T-helper 1 cell treated with Interleukin-12 subunit alpha and Interleukin-12 subunit beta and Interleukin-4 antibody, amounts not matched to agents 30 μg/mL and 1 μg/mL, for 36 hours (primary cell): Measurements from ENCODE around the gene TMEM125.

Experiments
- H3K27ac Mint-ChIP-seq: one replicate; pipeline ENCODE4 v1.8.0; 2021; ENCODE audit warnings: mild to moderate bottlenecking, mixed read lengths
- H3K27me3 Mint-ChIP-seq: one replicate; pipeline ENCODE4 v1.8.0; 2021; ENCODE audit warnings: low read depth, mixed read lengths
- H3K36me3 Mint-ChIP-seq: one replicate; pipeline ENCODE4 v1.8.0; 2021; ENCODE audit warnings: low read depth, mixed read lengths
- H3K4me1 Mint-ChIP-seq: one replicate; pipeline ENCODE4 v1.8.0; 2021; ENCODE audit warnings: low read depth, mixed read lengths
- H3K4me3 Mint-ChIP-seq: one replicate; pipeline ENCODE4 v1.8.0; 2021; ENCODE audit warnings: mild to moderate bottlenecking, moderate library complexity, mixed read lengths
- H3K9me3 Mint-ChIP-seq: one replicate; pipeline ENCODE4 v1.8.0; 2021; ENCODE audit warnings: mixed read lengths

Gene TMEM125

DNA sequence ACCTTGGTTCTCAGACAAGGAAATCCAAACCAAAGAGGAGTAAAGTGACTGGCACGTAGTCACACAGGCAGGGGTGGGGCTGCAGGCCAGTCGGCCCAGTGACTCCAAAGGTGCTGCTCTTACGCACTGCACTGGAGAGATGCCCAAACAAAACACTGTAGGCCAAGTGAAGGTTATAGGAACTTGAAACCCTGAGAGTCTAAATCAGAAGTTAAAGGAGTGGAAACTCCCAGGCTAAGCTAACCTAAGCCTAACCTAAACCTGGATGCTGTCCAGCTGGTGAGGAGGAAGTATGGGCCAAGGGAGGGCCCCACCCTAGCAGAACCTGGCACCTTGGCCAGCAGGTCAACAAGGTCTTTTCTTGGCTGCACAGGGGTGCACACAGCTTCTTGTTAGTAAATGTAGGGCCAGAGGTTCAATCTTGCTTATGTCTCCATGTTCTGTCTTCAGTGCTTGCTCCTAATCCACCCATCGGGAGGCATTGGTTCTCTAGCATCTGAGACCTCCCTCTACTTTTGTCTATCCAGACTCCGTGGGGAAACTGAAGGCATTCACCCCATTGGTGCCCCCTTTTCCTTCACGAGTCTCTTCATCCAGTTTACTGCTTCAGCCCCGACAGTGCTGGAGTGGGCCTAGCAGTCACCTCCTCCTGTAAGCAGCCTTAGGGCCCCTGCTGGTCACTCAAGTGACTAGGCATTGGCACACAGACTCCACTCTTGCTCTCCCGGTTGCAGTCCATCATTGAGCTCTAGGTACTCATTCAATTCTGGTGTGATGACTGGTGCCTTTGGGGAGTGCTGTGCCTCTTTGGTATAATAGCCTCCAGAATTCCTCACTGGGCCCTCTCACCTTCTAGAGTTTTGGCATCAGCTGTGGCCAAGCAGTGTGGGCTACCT lies 12.9 kb upstream of the TMEM125 start:
- peaks cover 3% of the 10 kb centered on the region for H3K36me3 Mint-ChIP-seq
- H3K27ac Mint-ChIP-seq: no peak overlapping the region
- H3K9me3 Mint-ChIP-seq: peaks cover 23% of the 10 kb centered on the region
- H3K4me3 Mint-ChIP-seq: no peak overlapping the region
- H3K4me1 Mint-ChIP-seq: no peaks in the 10 kb centered on the region
- H3K27me3 Mint-ChIP-seq: peaks cover 16% of the 10 kb centered on the region

DNA sequence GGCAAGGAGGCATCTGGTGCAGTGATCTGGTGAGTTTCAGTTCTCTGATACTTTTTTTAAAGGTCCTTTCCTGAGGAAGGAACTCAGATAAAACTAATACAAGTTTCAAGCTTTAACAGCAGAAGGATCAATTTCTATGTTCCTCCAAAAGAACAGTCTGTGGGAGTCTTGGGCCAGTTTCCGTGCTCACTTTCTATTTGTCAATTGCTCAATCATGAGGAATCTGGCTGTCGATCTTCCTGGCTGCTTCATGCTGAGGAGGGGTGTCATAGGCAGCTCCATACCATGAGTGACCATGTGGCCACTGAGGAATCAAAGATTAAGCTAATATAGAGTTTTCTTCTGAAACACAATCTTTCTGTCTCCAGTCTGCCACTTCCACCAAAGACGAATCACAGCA lies 11.4 kb upstream of the TMEM125 start:
- Mint-ChIP-seq H3K9me3 (peaks cover 33% of the 10 kb centered on the region), H3K36me3 (peaks cover 5% of the 10 kb centered on the region), H3K4me1 (no peaks in the 10 kb centered on the region), H3K27ac (no peak overlapping the region), H3K4me3 (no peak overlapping the region), H3K27me3 (peaks cover 7% of the 10 kb centered on the region)

DNA sequence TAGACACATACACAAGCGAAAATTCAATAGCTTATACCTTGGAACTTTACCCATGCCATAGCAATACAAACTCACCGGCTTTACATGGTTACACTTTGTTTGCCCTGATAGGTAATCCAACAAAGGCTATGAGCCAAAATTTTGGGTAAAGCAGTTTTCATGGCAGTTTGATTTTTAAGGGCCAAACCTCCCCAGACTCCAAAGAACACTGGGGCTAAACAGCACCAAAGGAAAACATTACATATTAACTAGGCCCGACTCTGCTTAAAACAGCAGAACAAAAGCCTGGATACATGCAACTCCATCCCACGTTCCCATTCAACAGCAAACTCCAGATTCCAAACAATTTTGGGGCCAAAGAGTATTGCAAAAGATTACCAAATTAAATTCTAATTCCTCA lies 4.4 kb upstream of the TMEM125 start:
- Mint-ChIP-seq H3K9me3 (peaks cover 26% of the 10 kb centered on the region), H3K4me3 (no peak overlapping the region), H3K27me3 (peaks cover 12% of the 10 kb centered on the region), H3K27ac (no peak overlapping the region), H3K36me3 (peaks cover 3% of the 10 kb centered on the region), H3K4me1 (no peaks in the 10 kb centered on the region)

DNA sequence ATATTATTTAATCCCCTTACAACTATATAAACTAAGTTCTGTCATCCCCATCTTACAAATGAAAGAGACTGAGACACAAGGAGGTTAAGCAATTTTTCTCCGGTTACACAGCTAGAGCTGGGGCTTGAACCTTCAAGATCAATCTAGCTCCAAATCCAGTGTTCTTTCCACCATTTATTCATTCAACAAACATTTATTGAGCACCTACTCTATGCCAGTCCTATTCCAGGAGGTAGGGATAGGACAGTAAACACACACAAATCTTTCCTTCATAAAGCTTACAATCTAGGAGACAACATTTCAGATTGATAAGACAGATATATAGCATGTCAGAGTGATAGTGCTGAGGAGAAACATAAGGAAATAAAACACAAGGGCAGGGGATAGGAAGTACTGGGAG lies 2.9 kb upstream of the TMEM125 start:
- Mint-ChIP-seq H3K4me3 (no peak overlapping the region), H3K9me3 (peaks cover 17% of the 10 kb centered on the region), H3K4me1 (peaks cover 9% of the 10 kb centered on the region), H3K36me3 (peaks cover 3% of the 10 kb centered on the region), H3K27ac (no peak overlapping the region), H3K27me3 (peaks cover 12% of the 10 kb centered on the region)

DNA sequence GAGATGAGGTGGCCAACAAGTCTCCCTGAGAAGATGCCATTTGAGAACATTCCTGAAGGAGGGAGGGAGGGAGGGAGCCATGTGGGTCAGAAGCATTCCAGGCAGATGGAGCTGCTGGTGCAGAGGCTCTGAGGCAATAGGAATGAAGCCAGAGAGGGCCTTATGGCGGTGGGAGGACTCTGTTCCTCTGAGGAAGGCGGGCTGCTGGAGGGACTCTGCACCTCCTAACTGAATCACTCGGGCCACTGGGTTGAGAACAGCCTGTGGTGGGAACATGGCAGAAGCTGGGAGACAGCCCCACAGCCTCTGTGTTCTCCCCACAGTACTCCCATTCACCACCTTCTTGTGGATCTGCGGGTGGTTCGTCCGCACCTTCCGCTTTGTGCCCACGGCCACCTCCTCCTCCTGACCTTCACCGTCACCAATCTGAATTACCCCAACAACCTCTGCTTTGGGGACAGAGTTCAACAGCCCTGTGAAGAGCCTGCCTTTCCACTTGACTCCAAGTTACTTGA lies 2.4 kb upstream of the TMEM125 start:
- Mint-ChIP-seq H3K4me1 (peaks cover 10% of the 10 kb centered on the region), H3K27ac (no peak overlapping the region), H3K27me3 (peaks cover 12% of the 10 kb centered on the region), H3K36me3 (peaks cover 2% of the 10 kb centered on the region), H3K9me3 (peaks cover 13% of the 10 kb centered on the region), H3K4me3 (no peak overlapping the region)

DNA sequence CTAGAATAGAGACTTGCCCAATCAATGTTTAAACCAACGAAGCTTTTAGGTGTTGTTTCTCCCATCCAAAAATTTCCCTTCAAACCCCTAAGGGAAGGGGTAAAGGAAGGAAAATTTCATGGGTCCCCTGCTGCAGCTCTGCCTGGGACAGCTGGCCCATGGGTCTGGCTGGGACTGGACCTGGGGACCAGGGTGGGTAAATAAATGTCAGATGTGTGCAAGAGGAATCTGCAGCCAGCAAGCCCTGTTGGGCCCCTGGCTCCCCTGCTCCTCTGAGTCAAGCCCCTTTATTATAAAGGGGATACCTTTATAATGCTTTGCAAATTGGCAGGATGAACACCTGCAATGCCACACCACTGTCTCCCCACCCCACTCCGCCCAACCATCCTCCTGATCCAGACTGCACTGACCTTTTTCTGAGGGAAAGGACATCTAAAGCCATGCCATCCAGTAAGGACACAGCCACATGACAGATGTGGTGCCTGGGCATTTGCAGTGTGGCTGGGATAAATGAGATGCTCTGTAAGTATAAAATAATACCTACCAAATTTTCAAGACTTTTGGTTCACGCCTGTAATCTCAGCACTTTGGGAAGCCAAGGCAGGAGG lies 1.9 kb upstream of the TMEM125 start:
- Mint-ChIP-seq H3K4me1 (peaks cover 10% of the 10 kb centered on the region), H3K27ac (no peak overlapping the region), H3K9me3 (peaks cover 8% of the 10 kb centered on the region), H3K27me3 (peaks cover 9% of the 10 kb centered on the region), H3K36me3 (peaks cover 2% of the 10 kb centered on the region), H3K4me3 (no peak overlapping the region)

DNA sequence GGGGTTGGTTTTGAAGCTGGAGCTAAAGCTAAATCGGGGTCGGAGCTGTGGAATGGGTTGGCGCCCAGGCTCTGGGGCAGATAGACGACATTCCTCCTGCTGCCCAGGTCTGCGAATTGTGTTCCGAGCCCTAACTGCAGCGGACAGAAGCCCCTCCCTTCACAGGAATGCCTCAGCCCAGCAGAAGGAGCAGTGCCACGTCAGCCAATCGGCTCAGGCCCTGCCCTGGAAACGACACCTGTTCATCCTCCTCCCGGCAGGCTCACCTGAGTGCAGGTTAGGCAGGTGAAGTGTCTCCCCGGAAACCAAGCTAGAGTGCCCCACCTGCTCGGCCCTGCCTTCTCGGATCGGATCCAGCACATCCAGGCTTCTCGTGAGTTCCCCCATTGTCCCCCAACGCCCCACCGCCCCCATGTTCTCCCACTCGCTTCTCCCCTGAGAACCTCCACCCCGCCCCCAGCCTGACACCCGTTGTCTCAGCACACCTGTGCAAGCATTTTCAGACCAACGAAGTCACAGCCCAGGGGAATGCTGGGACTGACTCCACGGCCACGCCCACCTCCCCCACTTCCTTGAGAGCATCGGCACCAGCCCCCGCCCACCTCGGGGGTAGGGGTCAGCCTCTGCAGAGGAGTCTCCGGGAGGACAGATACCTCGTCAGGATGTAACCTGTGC lies 775 bp downstream of the TMEM125 start:
- H3K9me3 Mint-ChIP-seq: peaks cover 6% of the 10 kb centered on the region
- H3K27me3 Mint-ChIP-seq: peaks cover 9% of the 10 kb centered on the region
- no peak overlapping the region for H3K27ac Mint-ChIP-seq
- no peak overlapping the region for H3K4me3 Mint-ChIP-seq
- H3K36me3 Mint-ChIP-seq: peaks cover 4% of the 10 kb centered on the region
- H3K4me1 Mint-ChIP-seq: peaks cover 23% of the 10 kb centered on the region

DNA sequence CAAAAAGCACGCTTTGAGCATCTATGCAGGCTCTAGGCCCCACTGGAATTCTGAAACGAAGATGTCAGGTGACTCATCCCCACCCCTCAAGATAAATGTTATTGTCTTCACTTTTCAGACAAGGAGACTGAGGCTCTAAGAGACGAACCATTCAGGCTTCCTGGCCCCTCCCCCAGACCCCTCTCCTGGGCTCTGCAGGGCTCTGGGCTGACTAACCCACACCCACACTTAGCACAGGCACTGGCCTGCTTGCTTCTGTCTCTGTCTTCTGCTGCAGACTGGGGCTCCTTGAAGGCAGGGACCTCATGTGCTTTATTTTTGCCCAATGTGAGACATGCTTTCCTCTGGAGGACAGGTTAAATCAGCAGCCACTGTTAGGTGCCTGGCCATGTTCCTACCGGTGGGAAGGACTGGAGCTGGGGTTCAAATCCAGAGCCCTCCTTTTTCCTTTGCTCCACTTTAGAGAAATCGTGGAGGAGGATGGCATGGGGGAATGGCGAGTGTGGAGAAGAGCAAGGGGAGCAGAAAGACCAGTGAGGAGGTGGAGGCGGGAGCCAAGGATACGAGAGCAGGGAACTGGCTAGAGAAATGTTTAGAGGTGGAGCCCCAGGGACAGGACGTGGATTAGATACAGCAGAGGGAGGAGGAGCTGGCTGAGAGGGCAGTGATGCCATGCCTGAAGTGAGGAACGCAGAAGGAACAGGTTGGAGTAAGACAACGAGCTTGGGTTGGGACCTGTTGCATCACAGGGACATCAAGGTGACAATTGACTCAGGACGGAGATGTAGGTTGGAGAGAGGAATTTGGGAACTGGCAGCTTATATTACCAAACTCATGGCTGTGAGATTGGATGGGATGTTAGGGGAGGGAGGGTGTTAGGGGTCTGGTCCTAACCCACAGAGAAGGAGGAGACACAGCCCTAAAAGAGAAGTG lies 1.7 kb downstream of the TMEM125 start:
- H3K4me1 Mint-ChIP-seq: peaks cover 23% of the 10 kb centered on the region
- H3K36me3 Mint-ChIP-seq: peaks cover 4% of the 10 kb centered on the region
- H3K27ac Mint-ChIP-seq: peak overlapping the region; percentile 23
- H3K27me3 Mint-ChIP-seq: peaks cover 9% of the 10 kb centered on the region
- H3K9me3 Mint-ChIP-seq: peaks cover 6% of the 10 kb centered on the region
- no peak overlapping the region for H3K4me3 Mint-ChIP-seq

DNA sequence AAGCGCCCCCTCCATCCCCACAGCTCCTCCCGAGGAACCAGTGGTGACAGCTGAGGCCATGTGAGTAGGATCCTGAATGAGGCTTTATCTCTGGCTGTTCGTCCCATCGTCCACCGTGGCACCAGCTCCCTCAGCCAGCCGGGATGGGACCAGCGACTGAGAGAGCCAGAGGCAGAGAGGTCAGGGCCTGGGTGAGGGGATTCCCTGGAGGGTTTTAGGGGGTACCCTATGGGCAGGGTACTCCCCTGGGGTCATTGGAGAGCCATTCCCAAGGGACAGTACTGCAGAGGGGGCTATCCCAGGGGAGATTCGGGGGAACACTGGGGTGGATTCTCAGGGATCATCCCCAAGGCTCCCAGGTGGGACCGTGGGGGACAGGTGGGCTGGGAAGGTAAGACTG lies 2.4 kb downstream of the TMEM125 start:
- H3K27me3 Mint-ChIP-seq: peaks cover 6% of the 10 kb centered on the region
- peaks cover 6% of the 10 kb centered on the region for H3K9me3 Mint-ChIP-seq
- H3K4me3 Mint-ChIP-seq: no peak overlapping the region
- peaks cover 23% of the 10 kb centered on the region for H3K4me1 Mint-ChIP-seq
- H3K36me3 Mint-ChIP-seq: peaks cover 4% of the 10 kb centered on the region
- H3K27ac Mint-ChIP-seq: no peak overlapping the region

DNA sequence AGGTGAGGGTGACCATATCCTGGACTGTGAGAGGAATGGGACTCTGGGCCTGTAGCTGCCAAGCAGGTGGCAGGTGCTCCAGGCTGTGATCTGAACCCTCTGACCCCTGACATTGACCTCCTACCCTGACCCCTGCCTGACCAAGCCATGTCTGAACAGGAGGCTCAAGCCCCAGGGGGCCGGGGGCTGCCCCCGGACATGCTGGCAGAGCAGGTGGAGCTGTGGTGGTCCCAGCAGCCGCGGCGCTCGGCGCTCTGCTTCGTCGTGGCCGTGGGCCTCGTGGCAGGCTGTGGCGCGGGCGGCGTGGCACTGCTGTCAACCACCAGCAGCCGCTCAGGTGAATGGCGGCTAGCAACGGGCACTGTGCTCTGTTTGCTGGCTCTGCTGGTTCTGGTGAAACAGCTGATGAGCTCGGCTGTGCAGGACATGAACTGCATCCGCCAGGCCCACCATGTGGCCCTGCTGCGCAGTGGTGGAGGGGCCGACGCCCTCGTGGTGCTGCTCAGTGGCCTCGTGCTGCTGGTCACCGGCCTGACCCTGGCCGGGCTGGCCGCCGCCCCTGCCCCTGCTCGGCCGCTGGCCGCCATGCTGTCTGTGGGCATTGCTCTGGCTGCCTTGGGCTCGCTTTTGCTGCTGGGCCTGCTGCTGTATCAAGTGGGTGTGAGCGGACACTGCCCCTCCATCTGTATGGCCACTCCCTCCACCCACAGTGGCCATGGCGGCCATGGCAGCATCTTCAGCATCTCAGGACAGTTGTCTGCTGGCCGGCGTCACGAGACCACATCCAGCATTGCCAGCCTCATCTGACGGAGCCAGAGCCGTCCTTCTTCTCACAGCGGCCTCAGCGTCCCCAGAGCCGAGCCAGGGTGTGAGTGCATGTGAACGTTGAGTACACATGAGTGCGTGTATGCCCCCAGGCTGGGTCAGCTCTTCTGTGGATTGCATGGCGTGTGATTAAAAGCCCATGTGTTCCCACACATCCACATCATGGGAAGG lies 3.1 kb downstream of the TMEM125 start:
- Mint-ChIP-seq H3K4me1 (peaks cover 23% of the 10 kb centered on the region), H3K27ac (no peak overlapping the region), H3K27me3 (peaks cover 6% of the 10 kb centered on the region), H3K9me3 (peaks cover 6% of the 10 kb centered on the region), H3K36me3 (peaks cover 4% of the 10 kb centered on the region), H3K4me3 (no peak overlapping the region)

DNA sequence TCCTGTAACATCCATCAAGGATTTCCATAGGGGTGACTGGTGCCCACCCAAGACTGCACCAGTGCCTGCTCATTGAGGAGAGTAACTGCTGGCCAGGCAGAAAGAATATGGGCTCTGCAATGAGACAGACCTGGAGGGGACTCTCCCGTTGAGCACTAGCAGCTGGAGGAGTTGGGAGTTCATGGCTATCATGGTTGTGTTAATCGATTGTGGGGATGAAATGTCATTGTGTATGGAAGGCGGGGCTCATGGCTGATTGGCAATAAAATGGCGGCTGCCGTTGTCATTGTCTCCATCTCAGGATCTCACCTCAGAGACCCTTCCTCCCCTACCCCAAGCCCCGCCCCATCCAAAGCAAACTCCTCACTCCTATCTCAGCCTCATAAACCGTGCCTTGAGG lies 3.9 kb downstream of the TMEM125 start:
- peak overlapping the region; percentile 65 for H3K27ac Mint-ChIP-seq
- peaks cover 23% of the 10 kb centered on the region for H3K4me1 Mint-ChIP-seq
- peaks cover 6% of the 10 kb centered on the region for H3K27me3 Mint-ChIP-seq
- H3K9me3 Mint-ChIP-seq: peaks cover 6% of the 10 kb centered on the region
- peaks cover 4% of the 10 kb centered on the region for H3K36me3 Mint-ChIP-seq
- H3K4me3 Mint-ChIP-seq: no peak overlapping the region

DNA sequence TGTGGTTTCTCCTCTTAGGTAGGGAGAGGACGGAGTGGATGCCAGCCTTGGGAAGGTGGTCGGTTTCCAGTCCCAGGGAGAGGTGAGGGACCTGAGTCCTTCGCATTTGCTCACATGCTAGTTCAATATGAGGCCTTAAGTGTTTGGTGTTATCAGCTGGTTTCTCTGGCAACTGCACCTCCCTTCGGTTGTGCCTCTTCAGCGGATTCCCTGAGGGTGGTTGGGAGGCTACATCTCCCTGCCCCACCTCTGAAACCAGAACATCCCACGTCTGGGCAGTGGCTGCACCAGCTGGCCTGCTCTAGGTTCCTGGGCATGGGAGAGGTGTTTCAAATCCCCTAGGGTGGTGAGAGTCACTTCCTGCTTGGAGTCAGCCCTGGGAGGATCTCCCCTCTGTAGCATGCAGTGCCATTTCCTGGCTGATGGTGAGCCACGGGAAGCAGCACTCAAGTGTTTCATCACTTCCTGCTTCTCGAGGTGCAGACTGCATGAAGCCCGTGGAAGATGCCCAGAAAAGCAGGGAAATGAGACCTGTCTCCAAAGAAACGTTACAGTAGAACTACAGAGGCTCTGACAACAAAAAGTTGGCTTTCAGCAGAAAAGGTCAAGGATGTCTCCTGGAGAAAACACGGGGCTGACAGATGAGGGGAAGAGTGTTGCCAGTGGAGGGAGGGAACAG lies 4.5 kb downstream of the TMEM125 start:
- H3K27me3 Mint-ChIP-seq: peaks cover 4% of the 10 kb centered on the region
- peaks cover 4% of the 10 kb centered on the region for H3K36me3 Mint-ChIP-seq
- peak overlapping the region; percentile 98 for H3K27ac Mint-ChIP-seq
- peak overlapping the region; percentile 58 for H3K4me3 Mint-ChIP-seq
- H3K9me3 Mint-ChIP-seq: peaks cover 6% of the 10 kb centered on the region
- peaks cover 23% of the 10 kb centered on the region for H3K4me1 Mint-ChIP-seq
